GM21528 (cell line): Measurements from ENCODE around the gene ARAP1.

ENCODE experiments used
- ATAC-seq: cut with Tn5 transposase; IDR thresholded peaks from one replicate; pipeline ENCODE4 v1.9.1; 2021; ENCODE audit warnings: mild to moderate bottlenecking, moderate library complexity; ENCODE audit not compliant: unreplicated experiment, low FRiP score

ARAP1 gene

DNA sequence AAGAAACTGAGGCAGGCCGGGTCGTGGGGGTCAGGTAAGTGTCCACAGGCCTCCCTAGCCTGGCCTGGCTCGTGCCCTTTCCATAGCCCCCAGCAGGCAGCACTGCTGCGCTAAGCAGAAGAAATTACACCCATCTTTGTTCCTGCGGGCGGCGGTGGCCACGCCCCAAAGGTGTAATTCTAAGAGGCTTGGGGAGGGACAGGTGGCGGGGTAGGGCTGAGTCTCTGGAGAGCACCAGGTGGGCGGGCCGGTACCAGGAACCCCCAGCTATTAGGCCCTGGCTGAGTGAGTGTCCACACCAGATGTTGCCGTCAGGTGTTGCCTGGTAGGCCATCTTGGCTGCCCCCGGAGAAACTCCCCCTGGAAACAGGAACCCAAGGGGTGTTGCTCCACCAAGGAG, 12.3 kb upstream of the ARAP1 start:
- ATAC-seq, result no peak

GRCh38 chr11:72763823-72764222, 11.6 kb upstream of the ARAP1 start:
- ATAC-seq, result no peak

DNA sequence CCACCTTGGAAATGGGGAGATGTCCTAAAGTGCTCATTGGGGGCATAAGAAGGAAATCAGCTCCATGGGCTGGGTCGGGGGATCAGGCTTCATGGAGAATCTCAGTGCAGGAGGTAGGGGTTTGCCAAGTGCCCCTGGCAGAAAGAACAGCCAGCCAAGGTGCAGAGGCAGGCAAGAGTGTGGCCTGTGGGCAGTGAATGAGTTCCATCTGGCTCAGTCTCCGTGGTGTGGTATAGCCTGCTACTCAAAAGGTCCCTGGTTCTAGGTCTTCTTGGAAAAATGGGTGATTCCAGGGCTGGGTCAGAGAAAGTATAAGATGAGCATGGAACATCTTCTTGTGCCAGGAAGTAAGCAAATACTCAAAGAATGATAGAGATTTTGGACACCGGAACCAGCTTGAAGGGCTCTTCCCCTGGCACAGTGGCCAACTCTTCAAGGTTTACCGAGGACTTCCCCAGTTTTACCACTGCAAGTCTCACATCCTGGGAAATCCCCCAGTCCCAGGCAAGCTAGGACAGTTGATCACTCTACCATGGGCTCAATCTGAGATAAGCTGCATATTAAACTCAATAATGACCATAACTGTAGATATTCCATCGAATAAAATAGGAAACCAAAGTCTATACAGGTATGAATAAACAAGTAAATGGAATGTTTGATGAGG, 10.6 kb upstream of the ARAP1 start:
- no peak for ATAC-seq

GRCh38 chr11:72760539-72761405, 8.6 kb upstream of the ARAP1 start:
- no peak for ATAC-seq

DNA sequence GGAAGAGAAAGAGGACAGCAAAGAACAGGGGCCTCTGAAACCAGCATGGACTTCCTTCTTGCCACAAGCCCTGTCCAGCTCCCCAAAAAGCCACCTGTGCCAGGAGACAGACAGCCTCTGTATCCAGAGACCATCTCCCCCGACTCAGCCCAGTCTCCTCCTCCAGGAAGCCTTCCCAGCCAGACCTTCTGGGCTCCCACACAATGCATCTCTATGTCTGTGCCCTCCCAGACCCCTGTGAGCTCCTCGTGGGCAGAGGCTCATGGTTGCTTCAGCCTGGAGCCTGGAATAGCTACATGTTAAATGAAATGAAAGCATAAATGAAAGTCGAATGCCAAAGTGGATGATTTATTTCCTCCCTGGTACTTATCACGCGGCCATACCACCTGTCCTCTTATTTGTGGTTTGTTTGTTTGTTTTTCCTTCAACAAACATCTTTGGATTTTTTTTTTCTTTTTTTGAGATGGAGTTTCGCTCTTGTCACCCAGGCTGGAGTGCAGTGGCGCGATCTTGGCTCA, 7.3 kb upstream of the ARAP1 start:
- ATAC-seq, result no peak

DNA sequence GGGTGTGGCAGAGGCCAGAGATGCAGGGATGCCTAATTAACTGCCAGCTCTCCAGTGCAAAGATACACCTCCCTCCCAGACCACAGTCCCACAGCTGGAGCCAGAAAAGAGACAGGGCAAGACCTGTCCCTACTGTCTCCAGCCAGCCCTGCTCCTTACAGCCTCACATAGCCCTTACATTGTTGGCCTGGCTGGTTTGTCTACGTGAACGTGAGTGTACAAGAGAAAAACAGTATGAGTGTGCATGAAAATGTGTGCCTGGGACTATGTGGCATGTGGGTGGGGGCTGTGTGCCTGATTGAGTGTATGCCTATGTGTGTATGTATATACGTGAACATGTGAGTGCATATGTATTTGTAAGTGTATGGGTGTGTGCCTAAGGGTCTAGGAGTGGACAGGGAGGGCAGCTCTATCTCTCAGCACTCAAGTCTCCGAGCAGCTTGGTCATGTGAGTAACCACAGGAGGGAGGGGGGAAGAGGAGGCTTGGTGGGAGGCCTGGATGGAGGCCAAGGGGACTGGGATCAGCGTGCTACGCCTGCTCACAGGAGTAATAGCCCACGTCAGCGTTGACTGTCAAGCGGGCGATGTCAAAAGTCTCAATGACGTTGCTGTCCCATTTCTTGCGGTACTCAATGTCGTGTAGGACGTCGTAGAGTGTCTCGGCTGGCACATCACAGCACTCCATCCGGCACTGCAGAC, 6.6 kb upstream of the ARAP1 start:
- no peak for ATAC-seq

GRCh38 chr11:72758304-72758689, 6.1 kb upstream of the ARAP1 start:
- ATAC-seq, result no peak

DNA sequence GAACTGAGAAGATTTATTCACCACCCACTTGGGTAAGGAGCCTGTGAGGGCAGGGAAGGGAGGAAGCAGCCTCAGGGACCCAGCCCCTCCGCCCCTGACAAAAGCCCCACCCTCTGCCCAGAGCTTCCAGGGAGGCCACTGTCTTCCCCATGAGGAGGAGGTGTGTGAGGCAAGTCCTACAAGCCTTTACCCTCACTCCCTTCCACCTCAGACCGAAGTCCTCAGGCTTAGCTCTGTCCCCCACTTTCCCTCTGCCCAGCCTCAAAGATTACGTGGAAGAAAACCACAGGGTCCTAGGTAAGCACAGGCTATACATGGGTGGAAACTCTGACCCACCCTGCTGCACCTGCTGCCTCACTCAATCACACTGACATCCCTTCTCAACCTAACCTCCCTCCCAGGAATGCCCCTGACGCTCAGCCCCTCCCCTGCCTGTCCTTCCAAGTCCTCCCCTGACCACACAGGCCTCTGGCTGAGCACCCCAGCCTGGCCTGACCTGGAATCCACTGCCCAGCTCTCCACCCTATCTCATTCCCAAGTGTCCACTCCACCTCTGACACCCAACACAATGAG, 3.6 kb upstream of the ARAP1 start:
- ATAC-seq, result no peak

DNA sequence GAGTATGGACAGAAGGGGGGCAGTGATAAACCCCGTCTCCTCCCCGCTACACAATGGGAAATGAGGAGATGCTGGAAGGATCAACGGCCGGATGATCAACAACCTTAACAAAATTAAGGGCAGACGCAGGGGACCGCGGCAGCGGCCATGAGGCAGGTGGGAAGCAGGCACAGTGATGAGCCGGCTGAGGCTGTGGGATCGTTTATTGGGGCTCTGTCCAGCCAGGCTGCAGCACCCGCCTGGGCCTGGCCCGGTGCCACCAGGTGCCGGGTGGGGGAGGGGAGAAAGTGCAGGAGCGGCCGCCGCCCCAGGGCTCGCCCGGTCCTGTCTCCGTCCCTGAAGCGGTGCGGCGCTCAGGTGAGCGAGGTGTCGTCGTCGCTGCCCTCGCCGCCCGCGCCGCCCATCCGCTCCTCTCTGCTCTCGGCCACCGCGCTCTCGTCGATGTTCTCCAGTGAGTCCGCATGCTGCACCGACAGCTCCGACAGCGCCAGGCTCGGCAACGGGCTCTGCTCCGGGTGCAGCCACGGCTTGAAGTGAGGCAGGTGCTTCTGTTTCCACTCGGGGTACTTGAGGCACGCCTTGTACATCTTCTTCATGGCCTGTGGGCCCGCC, 2.4 kb upstream of the ARAP1 start:
- no peak for ATAC-seq

DNA sequence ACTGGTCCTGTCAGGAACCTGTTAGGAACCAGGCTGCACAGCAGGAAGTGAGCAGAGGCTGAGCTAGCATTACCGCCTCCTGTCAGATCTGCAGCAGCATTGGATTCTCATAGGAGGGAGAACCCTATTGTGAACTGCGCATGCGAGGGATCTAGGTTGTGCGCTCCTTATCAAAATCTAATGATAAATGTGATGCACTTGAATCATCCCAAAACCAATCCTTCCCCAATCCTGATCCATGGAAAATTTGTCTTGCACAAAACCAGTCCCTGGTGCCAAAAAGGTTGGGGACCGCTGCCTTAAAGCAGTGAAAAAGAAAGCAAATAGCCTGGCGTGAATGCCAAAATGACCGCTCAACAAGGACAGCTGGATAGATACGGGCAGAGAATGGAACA, 1.9 kb upstream of the ARAP1 start:
- ATAC-seq, result no peak

DNA sequence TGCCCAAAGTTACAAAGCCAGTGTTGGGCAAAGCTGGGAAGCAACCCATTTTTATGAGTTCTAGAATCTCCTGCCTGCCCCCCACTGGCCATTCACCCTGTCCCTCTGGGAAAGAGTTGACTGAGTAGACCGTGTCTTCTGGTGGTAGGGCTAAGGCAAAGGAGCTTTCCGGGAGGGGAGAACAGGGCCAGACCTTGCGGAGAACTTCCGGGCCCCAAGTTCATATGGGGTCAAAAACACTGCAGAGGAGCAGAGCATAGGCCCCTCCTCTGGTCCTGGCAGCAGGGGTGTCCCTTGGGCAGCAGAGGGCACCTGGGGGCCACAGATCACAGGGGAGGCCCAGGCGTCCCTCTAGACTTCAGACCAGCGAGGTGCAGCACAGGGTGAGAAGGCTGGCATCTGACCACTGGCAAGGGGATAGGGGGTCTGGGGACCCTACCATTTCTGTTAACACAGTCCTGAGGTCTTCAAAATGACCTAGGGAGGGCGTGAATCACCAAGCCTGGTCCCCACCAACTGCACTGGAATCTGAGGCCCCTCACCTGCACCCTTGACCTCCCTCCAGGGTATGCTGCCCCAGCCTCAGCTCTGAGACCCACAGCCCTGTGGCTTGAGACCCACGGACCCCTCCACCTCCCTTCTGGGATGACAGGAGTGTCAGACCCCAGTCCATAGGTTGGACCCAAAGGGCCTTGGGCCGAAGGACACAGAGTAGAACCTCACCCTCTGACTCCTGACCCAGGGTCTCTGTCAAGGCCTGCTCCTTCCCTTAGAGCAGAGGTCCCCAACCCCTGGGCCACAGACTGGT, 1.3 kb upstream of the ARAP1 start:
- no peak for ATAC-seq

- no peak for ATAC-seq
These were observed 806 bp downstream of the ARAP1 start for GRCh38 chr11:72751116-72752087.

- no peak for ATAC-seq
These were observed 1.6 kb downstream of the ARAP1 start for GRCh38 chr11:72750556-72751115.

DNA sequence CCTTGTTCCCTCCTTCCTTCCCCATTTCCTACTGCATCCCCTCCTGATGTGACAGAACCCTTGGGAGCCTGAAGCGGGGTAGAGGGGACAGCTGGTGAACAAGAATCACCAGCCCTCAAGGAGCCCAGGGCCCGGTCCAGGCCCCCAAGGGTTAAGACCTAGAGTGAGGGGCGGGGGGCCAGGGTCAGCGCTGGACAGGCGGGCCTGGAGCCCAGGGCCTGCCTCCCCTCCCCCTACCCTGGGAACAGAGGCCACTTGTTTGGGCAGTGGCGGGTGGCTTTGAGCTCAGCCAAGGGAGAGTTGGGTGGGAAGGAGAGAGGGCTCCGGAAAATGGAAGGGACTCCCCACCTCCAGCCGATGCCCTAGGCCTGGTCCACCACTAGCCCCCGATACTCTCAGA, 2.1 kb downstream of the ARAP1 start:
- ATAC-seq, result no peak

DNA sequence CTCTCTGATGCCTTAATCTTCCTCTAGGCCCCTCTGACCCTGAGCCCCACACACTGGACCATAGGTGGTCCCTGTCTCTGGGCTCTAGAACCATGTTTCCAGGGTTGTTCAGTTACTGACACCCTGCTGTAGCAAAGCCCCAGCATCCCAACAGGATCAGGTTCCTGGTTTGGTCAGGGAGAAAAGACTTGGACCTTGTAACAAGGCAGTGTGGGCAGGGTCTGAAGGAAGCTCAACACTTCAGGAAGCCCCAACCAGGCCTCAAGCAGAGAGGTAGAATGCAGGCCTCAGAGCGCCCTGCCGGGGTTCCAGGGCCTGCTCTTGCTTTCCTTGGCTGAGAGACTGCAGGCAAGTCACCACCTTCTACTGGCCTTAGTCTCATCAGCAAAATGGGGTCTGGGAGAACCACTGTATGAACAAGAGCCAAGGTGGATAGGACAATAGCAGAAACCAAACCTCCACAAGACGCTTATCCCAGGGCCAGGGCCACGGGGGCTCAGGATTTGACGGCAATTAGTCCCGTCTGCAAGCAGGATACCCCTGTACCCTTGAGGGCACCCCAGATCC, 4.8 kb downstream of the ARAP1 start:
- no peak for ATAC-seq

- no peak for ATAC-seq
These were observed 5.4 kb downstream of the ARAP1 start for GRCh38 chr11:72746821-72747220.

DNA sequence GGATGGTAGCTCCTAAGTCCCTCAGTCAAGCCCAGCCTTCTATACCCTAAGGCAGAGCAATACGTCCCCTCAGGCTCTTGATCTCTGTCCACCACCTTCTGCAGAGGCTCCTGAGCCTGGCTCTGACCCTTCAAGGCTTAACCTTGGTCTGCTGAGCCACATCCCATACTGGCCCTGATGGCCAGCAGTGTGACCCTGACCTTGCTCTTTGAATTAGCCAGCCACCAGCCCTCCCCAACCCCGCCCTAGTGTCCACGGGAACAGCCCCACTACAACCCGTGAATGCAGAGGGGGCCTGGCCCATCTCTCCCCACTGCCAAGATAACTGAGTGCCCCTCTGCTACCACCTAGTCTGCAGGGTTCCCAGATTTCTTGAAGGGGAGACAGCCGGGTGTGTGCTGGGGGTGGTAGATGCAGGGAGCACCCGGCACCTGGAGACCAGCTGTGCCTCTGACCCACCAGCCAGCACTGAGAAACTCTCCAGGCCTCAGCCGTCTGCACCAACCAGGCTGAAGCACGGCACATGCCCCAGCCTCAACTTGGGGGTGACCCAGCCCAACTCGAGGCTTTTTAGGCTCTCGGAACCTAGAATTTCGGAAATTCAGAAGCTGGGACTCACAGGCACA, 6.2 kb downstream of the ARAP1 start:
- ATAC-seq, result no peak
